Activated effector memory CD4-positive, alpha-beta T cell treated with anti-CD3 and anti-CD28 coated beads, Interleukin-2, amount 50 U/mL, for 16 hours (primary cell): ENCODE data around the gene PRR18.

Source experiments
- DNase-seq: peaks from one replicate; pipeline ENCODE4 v3.0.0-alpha.2; 2020

PRR18 gene

DNA sequence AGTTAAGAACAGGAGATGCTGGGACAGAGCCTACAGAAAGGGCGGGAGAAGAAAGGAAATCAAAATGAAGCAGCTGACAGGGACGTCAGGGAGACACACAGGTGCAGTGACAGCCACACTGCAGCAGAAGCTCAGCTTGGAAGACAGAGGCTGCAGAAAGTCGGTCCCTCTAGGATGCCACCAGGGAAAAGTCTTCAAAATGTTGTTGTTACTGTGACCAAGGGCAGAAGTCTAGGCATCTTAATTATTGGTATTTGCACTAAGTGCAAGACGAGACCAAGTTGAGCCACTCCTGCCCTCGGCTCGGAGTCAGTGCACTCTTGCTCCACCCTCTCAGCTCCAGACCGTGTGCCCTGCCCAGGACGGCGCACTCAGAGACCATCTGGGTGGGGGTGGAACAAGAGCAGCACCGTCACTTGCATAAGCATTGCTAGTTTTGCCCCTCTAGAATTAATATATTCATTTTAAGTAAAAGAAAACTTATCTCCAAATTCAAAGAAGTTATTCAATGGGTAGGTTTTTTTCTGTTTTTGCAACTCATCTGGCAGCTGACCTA is 2.6 kb downstream of the PRR18 start:
- DNase-seq = no peak

GRCh38 chr6:166304106-166304505 is 4.1 kb downstream of the PRR18 start:
- no peak for DNase-seq

DNA sequence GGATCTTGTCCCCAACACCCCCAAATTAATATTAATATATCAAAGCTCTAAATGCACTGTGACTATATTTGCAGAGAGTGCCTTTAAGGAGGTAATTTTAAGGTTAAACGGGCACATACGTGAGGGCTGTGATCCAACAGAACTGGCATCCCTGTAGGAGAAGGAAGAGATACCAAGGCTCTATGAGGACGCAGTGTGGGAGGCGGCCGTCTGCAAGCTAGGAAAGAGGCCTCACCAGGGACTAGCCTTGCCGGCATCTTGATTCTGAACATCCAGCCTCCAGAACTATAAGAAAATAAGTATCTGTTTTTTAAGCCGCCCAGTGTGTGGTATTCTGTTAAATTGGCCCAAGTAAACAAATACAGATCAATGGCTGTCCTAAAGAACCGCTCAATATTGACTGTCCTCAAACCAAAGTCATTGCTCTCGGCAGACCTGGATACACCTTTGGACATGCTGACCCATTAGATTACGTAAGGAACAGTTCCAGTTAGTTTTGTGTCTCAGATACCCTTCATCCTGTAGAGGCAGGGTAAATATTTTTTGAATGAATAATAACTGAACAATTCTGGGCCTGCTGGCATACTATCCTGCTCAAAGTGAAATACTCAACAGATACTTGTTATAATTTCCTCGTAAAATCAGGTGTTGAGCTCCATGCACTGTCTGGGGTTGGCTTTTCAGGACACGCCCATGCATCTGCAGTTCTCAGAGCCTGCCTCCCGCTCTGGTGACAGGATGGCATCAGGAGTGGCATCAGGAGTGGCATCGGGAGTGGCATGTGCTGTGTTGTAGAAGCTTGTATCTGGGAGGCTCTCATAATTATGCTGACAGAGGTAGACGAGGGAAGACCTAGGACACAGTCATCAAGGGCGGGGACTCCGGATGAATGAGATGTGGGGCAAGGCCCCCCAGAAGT is 6.3 kb downstream of the PRR18 start:
- DNase-seq = no peak

GRCh38 chr6:166300357-166300987 is 7.7 kb downstream of the PRR18 start:
- no peak for DNase-seq

DNA sequence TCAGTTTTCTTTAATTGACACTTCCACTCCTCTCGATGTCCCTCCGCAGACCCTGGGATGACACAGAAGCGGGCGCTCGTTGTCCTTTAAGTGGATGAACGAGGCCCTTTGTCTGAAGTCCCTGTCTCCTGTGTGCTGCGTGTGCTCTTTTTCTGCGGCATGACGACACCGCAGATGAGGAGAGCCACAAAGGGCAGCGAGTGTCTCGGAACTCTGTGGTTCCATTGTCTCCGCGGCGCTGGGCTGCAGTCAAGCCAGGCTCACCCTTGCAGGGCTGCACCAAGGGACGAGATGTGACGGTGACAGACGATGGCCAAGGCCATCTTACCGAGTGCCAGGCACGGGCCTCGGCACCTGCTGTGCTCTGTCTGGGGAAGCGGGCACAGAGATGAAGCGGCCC is 10.6 kb downstream of the PRR18 start:
- no peak for DNase-seq

DNA sequence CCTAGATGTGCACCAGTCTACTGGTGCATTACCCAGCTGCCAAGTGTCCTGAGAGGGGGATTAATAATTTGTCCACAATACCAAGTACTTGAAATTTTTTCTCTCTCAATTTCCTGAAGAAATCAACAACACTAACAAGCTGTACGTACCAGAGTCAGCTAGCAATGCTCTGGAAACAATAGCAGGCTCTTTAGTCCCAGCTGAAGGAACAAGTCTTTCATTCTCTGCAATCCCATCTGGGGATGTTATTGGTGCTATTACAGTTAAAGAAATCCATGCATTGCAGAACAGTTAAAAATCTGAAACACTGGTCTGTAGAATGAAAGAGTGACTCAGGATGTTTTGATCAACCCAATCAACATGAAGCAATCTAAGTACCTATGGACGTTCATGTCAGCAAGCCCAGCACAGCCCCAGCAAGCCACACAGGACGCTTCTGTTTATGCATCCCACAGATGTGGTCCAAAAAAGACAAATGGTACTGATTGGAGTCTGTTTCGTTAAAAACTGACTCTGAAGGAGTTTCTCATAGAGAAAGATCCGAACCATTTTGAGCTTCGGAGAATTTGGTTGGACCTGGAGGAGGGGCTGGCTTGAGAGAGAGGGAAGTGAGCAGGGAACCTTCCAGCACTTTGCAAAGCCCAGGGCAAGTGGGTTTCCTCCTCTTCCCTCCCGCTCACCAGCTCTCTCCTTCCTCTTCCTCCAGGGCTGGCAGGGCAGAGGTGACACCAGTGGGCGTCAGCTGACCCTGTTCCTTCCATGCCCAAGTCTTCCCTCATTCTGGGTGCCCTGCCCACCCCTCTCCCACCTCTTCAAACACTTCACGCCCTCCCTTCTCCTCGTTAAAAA is 11.9 kb downstream of the PRR18 start:
- no peak for DNase-seq

- no peak for DNase-seq
Measured at GRCh38 chr6:166293731-166294584, 14.2 kb downstream of the PRR18 start.

- DNase-seq = no peak
Measured at GRCh38 chr6:166289207-166290060, 18.8 kb downstream of the PRR18 start.

DNA sequence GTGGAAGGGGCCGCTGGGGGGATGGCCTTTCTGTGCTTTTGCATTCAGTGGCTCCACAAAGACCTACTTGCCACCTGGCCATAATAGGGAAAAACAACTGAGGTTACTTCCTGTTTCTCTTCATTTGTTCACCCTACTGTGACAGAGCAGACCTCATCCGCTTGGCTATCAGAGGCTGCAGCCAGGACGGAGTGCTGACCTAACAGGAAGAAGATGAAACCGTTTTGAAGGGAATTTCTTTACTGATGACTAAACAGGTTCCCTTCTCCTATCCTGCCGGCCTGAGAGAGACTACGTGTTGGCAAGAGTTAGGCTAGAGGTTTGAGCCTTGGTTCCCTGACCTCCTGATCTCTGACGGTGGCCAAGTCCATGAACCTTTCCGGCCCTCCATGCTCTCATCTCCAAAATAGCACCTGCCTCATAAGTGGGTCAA is 21.3 kb downstream of the PRR18 start:
- no peak for DNase-seq

- DNase-seq = no peak
Measured at GRCh38 chr6:166285233-166285632, 23.0 kb downstream of the PRR18 start.

- no peak for DNase-seq
Measured at GRCh38 chr6:166284640-166285039, 23.6 kb downstream of the PRR18 start.

- no peak for DNase-seq
Measured at GRCh38 chr6:166282394-166283032, 25.7 kb downstream of the PRR18 start.

- no peak for DNase-seq
Measured at GRCh38 chr6:166281104-166281503, 27.1 kb downstream of the PRR18 start.

- DNase-seq = no peak
Measured at GRCh38 chr6:166279393-166279679, 28.9 kb downstream of the PRR18 start.

DNA sequence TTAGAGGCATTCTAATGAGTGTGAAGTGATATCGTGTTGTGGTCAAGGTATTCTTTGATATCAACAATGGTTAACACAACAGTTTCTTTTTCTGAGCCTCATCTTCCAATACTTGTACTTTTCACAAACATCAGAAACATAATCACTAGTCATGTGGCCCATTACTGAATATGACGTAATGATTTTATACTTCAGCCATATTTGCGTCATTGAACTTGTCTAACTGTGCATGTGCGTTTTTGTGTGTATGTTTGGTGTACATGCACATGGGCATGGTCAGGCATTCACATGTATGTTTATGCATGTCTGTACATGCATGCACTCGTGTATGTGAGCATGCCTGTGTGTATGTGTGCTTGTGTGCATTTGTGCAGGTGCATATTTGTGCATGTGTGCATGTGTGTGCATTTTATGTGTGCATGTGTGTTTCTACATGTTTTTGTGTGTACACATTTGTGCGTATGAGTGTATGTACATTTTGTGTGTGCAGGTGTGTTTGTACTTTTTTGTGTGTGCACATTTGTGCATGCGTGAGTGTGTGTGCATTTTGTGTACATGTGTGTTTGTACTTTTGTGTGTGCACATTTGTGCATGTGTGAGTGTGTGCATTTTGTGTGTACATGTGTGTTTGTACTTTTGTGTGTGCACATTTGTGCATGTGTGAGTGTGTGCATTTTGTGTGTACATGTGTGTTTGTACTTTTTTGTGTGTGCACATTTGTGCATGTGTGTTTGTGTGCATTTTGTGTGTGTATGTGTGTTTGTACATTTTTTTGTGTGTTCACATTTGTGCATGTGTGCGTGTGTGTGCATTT is 29.4 kb downstream of the PRR18 start:
- no peak for DNase-seq

DNA sequence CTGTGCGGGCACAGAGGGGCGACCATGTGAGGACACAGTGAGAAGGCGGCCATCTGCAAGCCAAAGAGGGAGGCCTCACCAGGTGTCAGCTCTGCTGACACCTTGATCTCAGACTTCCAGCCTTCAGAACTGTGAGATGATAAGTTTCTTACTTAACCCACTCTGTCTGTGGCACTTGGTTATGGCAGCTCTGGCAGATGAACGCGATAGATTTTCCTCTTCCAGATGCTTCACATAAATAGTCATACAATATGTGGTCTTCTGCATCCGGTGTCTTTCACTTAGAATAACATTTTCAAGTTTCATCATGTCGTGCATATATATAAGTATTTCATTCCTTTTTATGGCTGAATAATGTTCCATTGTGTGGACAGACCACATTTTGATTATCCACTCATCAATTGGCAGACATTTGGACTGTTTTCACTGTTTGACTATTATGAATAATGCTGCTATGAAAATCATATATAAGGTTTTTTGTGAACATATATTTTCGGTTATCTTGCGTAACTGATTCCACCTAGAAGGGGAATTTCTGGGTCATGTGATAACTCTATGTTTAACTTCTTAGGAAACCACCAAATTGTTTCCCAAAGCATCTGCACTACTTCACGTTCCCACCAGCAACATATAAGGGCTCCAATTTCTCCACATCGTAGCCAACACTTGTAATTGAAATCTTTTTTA is 30.2 kb downstream of the PRR18 start:
- no peak for DNase-seq

DNA sequence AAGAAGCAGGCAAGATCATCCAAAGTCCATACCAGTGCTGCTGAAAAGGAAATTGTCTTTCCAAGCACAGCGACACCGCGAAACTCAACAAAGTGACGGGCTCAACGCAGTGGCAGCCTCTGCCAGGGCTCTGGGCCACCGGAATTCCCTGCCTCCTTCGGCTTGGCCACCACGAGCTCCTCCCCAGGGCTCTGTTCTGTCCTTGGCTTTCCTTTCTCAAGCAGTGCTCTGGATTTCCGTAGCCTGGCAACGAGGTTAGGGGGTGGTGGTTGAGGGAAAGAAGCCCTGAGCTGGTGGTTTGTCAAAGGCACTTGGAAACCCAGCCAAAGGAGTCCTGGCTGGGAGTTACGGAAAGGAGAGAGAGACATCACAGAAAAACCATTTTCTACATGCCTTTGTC is 31.2 kb downstream of the PRR18 start:
- no peak for DNase-seq

DNA sequence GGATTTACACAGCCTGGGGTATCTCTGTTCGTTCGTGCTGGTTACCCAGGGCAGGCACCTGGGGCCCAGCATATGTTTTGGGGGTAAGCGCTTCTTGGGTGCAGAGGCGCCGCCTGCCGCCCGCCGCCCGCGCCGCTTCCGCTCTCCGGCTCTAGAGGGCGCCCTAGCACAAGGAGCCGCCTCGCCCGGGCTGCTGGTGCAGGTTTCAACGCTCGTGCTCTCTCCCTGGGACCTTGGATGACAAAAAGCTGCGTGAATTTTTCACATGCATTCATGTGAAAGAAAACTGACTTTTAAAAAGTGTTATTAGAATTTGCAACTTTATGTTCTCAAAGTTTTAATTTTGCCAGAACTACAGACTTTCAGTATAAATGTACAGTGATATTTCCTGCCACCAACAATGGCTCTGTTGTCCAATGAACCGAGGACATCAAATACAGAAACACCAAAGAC is 32.5 kb downstream of the PRR18 start:
- peak; percentile 94 for DNase-seq

DNA sequence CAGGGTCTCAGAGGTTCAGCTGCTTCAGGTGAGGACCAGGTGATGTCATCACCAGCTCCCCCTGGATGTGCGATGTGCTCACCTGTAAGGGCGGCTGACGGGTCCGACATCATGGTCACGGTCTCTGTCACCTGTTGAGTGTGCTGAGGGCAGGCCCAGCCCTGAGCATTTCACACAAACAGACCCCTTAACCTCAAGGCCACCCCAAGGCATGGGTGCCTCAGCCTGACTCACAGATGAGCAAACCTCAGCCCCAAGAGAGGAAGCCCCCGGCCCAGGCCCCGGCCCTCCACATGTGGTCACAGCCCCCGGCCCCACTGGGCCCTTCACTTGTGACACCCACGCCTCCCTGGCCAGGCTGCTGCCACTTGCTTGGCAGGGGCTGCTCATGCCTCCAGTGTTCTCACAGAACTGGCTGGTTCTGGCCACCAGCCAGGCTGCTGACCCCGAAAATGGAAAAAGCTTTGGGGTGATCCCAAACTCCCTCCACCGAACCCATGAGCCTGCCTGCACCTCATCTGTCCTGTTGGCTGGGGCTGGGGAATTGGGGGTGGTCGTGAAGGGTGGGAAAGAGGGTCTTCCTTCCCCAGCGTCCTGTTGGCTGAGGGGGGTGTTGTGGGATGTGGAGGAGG is 33.3 kb downstream of the PRR18 start:
- no peak for DNase-seq
